GM12878 (cell line): ENCODE data around the gene PCDHGA1. TPM values are rescaled to one million over a fixed set of nuclear protein-coding genes. Genes with fewer than 3 reads are reported as not detected.

Experiments used
- ATAC-seq: fragments of 200-7000 bp; cut with Tn5 transposase; 3 replicates; pipeline ENCODE4 v1.9.1; 2020; ENCODE audit warnings: mild to moderate bottlenecking, moderate library complexity
- BruUV-seq: library from RNA; stranded (reverse); fragments of 400-500 nt; replicated peaks from 2 replicates; lab custom pipeline; 2021; lab: Mats Ljungman, UMichigan
- CTCF ChIA-PET: fragments of 300-600 bp; sonication (Branson Sonifier 250); formaldehyde crosslinking; extraction: SDS; loops from one replicate; lab custom pipeline; 2021; ENCODE audit warnings: inconsistent platforms; lab: Yijun Ruan, JAX
- POLR2A ChIA-PET: fragments of 350-600 bp; formaldehyde crosslinking; extraction: SDS; loops from one replicate; lab custom pipeline; 2021; ENCODE audit warnings: inconsistent platforms; lab: Charles Lee
- RAD21 ChIA-PET: fragments of 300-600 bp; sonication (Branson Sonifier 250); formaldehyde crosslinking; loops from one replicate; lab custom pipeline; 2023; ENCODE audit warnings: antibody characterized with exemption; ENCODE audit not compliant: unreplicated experiment; lab: Charles Lee
- SMC1A ChIA-PET: fragments of 300-600 bp; sonication (Branson Sonifier 250); formaldehyde crosslinking; loops from one replicate; lab custom pipeline; 2023; ENCODE audit not compliant: unreplicated experiment, uncharacterized antibody; lab: Charles Lee
- DNase-seq: peaks from one replicate; pipeline ENCODE4 v3.0.0-alpha.2; 2011; ENCODE audit warnings: low read depth, low spot score
- FAIRE-seq: peaks from 3 replicates; lab custom pipeline; 2011; peaks lifted over from hg19 to GRCh38; lab: Jason Lieb, UNC
- H2AFZ ChIP-seq: 2 replicates; pipeline ENCODE4 v1.6.0; 2011; ENCODE audit warnings: low read depth, low read length, control low read depth; ENCODE audit not compliant: control insufficient read depth
- H3K27ac ChIP-seq: 2 replicates; pipeline ENCODE4 v1.5.1; 2011; ENCODE audit warnings: control low read depth; ENCODE audit not compliant: control insufficient read depth, insufficient read depth
- H3K27me3 ChIP-seq, 2 experiments: replicated peaks in 1 of 2; 2 replicates each; pipeline versions ENCODE4 v1.6.0 to v1.6.1; 2011; ENCODE audit warnings: low read length in 1 of 2; ENCODE audit not compliant: control insufficient read depth in 2 of 2, insufficient read depth in 2 of 2
- H3K36me3 ChIP-seq, 2 experiments: 2 replicates each; pipeline ENCODE4 v1.5.1; 2011; ENCODE audit warnings: low read length in 1 of 2; ENCODE audit not compliant: control insufficient read depth in 2 of 2, insufficient read depth in 2 of 2
- H3K4me1 ChIP-seq: 2 replicates; pipeline ENCODE4 v1.6.1; 2011; ENCODE audit warnings: mild to moderate bottlenecking, low read length, moderate library complexity, mixed read lengths; ENCODE audit not compliant: control insufficient read depth, insufficient read depth
- H3K4me2 ChIP-seq: 2 replicates; pipeline ENCODE4 v1.6.0; 2011; ENCODE audit warnings: control low read depth; ENCODE audit not compliant: control insufficient read depth, insufficient read depth
- H3K4me3 ChIP-seq: fragments of 200-600 bp; sonication (generic); 2 replicates; pipeline ENCODE4 v1.5.1; 2016
- H3K79me2 ChIP-seq: 2 replicates; pipeline ENCODE4 v1.6.0; 2011; ENCODE audit warnings: low read length; ENCODE audit not compliant: control insufficient read depth, insufficient read depth
- H3K9ac ChIP-seq: 2 replicates; pipeline ENCODE4 v1.8.0; 2011; ENCODE audit warnings: low read length, control low read depth, mixed read lengths; ENCODE audit not compliant: control insufficient read depth, insufficient read depth
- H3K9me3 ChIP-seq: replicated peaks from 3 replicates; pipeline ENCODE4 v1.5.1; 2011; ENCODE audit warnings: mild to moderate bottlenecking, low read length; ENCODE audit not compliant: control insufficient read depth, insufficient read depth
- H4K20me1 ChIP-seq: 2 replicates; pipeline ENCODE4 v1.6.0; 2011; ENCODE audit not compliant: control insufficient read depth, insufficient read depth
- ETV6 ChIP-seq, 2 experiments: fragments of 450-650 bp in 1 of 2; IDR thresholded peaks in 1 of 2; conservative IDR thresholded peaks in 1 of 2; 2 replicates each; pipeline ENCODE4 v1.6.1; 2014; ENCODE audit warnings: antibody characterized with exemption in 1 of 2, borderline replicate concordance in 1 of 2, low read depth in 1 of 2, mild to moderate bottlenecking in 1 of 2, moderate library complexity in 1 of 2
- MEF2A ChIP-seq: IDR thresholded peaks from 2 replicates; pipeline ENCODE4 v1.6.1; 2011; ENCODE audit warnings: low read depth, mild to moderate bottlenecking, low read length, moderate library complexity; ENCODE audit not compliant: insufficient read depth
- POLR2AphosphoS2 ChIP-seq: IDR thresholded peaks from 2 replicates; pipeline ENCODE4 v1.6.1; 2011; ENCODE audit warnings: low read depth, mild to moderate bottlenecking, low read length, improper control_type of control experiment, moderate library complexity
- RB1 ChIP-seq: fragments of 450-650 bp; formaldehyde crosslinking; IDR thresholded peaks from 2 replicates; pipeline ENCODE4 v1.6.1; 2017; ENCODE audit warnings: mild to moderate bottlenecking, borderline replicate concordance
- TAF1 ChIP-seq: IDR thresholded peaks from 2 replicates; pipeline ENCODE4 v1.6.1; 2011; ENCODE audit warnings: mild to moderate bottlenecking, low read depth, low read length, borderline replicate concordance
- ZNF24 ChIP-seq: fragments of 450-650 bp; IDR thresholded peaks from 2 replicates; pipeline ENCODE4 v1.6.1; 2017; ENCODE audit warnings: antibody characterized with exemption, mild to moderate bottlenecking
- ZSCAN29 ChIP-seq: fragments of 450-650 bp; IDR thresholded peaks from 2 replicates; pipeline ENCODE4 v1.6.1; 2017; ENCODE audit warnings: mild to moderate bottlenecking, moderate library complexity
- WGBS: methylation state at CpG from one replicate; pipeline ENCODE4 v1.1.6; 2016; ENCODE audit warnings: low lambda C conversion rate; ENCODE audit not compliant: insufficient replicate concordance, insufficient coverage; ENCODE audit errors: missing lambda C conversion rate; 5-methylcytosine and 5-hydroxymethylcytosine counted together
- in situ Hi-C: fragments of 300-500 bp; cut with MboI; formaldehyde crosslinking; loops from 9 replicates; pipeline ENCODE4 v1.14.3; 2018; ENCODE audit warnings: mixed read lengths
- intact Hi-C: fragments of 100-400 bp; cut with micrococcal nuclease; formaldehyde crosslinking; loops from one replicate; pipeline ENCODE4 v1.14.2; 2022; ENCODE audit not compliant: unreplicated experiment
- polyA plus RNA-seq, 11 experiments: library from polyadenylated mRNA; depleted of rRNA in 4 of 11; unstranded in 6 of 11; stranded (reverse) in 5 of 11; fragments of >200 nt; fragmentation: Nextera tagmentation in 4 of 11; fragmentation: Illumina TruSeq in 1 of 11; extraction: Ambion mirVana in 4 of 11; extraction: Trizol in 1 of 11; gene quantifications; 1 replicate in 1 of 11; 2 replicates in 10 of 11; pipeline versions ENCODE4 v1.2.1 to v1.2.3, GENCODE V29; 2011 to 2016; ENCODE audit warnings: inconsistent platforms in 2 of 11, missing spikeins in 2 of 11, low read depth in 1 of 11
- total RNA-seq, 4 experiments: library from RNA; depleted of rRNA in 3 of 4; stranded (reverse); fragments of >200 nt in 3 of 4; fragmentation: Illumina TruSeq in 1 of 4; extraction: Trizol in 1 of 4; gene quantifications; 2 replicates each; pipeline versions ENCODE4 v1.2.1 to v1.2.3, GENCODE V29; 2013 to 2021
- TF ChIP-seq, protein P1 (sequence below): fragments of 450-650 bp; IDR thresholded peaks from 2 replicates; pipeline ENCODE4 v1.6.1; 2016; ENCODE audit warnings: mild to moderate bottlenecking
- TF ChIP-seq, protein P2 (sequence below): fragments of 450-650 bp; conservative IDR thresholded peaks from 2 replicates; pipeline ENCODE4 v1.6.1; 2017; ENCODE audit warnings: mild to moderate bottlenecking, moderate library complexity

PCDHGA1 gene
- total and polyA plus RNA-seq, 10 of the 15 experiments (the other 5 are each of a cell fraction or from before 2014, with no cell fraction given): 0.02 to 0.51 (median 0.19) TPM; not detected in 3

DNA sequence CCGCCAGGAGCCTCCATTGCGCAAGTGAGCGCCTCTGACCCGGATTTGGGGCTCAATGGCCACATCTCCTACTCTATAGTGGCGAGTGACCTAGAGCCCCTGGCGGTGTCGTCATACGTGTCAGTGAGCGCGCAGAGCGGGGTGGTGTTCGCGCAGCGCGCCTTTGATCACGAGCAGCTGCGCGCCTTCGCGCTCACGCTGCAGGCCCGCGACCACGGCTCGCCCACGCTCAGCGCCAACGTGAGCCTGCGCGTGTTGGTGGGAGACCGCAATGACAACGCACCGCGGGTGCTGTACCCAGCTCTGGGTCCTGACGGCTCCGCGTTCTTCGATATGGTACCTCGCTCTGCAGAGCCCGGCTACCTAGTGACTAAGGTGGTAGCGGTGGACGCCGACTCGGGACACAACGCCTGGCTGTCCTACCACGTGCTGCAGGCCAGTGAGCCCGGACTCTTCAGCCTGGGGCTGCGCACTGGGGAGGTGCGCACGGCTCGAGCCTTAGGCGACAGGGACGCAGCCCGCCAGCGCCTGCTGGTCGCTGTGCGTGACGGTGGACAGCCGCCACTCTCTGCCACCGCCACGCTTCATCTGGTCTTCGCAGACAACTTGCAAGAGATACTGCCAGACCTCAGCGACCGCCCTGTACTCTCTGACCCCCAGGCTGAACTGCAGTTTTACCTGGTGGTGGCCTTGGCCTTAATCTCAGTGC lies 79.4 kb downstream of the PCDHGA1 start:
- Histone ChIP-seq H3K36me3 (no peaks in the 10 kb centered on the region), H3K9ac (no peak overlapping the region), H3K27me3 (peaks cover 0 to 1% of the 10 kb centered on the region in 2 experiments; a peak in 1 of 4 replicates), H3K4me1 (no peaks in the 10 kb centered on the region; the same call in 1 of the 2 replicates), H2AFZ (no peak overlapping the region), H3K4me2 (no peak overlapping the region), H4K20me1 (no peaks in the 10 kb centered on the region), H3K4me3 (no peak overlapping the region), H3K9me3 (peaks cover 13% of the 10 kb centered on the region; the same call in 2 of the 3 replicates), H3K27ac (no peak overlapping the region), H3K79me2 (no peaks in the 10 kb centered on the region)
- RAD21 ChIA-PET: interaction anchor here (1.1 kb wide), 1 partner anchor 154 kb away, joined by 3 read pairs; no protein-coding TSS in a partner anchor
- in situ Hi-C loops: no loop called here
- ATAC-seq (no peak), FAIRE-seq (no peak), DNase-seq (no peak)
- no peak for TF ChIP-seq RB1
- TF ChIP-seq ZNF24: no peak
- WGBS: 88% methylated on average over 63 of the region's 64 CpGs
- POLR2A ChIA-PET: interaction anchor here (0.7 kb wide), 1 partner anchor 1085 kb away, joined by 8 read pairs; no protein-coding TSS in a partner anchor
- CTCF ChIA-PET: interaction anchor here (0.7 to 1.0 kb wide), 4 partner anchors 11 to 394 kb away, joined by 3 to 4 read pairs (median 4); partner anchors contain the start of gene PCDHGA11
- intact Hi-C loops: no loop called here
- SMC1A ChIA-PET: no interaction called here
- BruUV-seq: no TSS peak

DNA sequence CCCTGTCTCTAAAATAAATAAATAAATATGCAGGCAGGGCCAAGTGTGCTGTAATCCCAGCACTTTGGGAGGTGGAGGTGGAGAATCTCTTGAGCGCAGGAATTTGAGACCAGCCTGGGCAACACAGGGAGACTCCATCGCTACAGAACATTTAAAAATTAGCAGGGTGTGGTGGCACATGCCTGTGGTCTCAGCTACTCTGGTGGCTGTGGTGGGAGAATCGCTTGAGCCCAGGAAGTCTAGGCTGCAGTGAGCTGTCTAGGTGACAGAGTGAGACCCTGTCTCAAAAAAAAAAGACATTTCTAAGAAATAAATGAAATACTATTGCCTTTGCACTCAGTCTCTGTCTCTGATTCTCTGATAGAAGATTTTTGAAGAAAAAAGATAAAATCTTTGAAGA lies 81.3 kb downstream of the PCDHGA1 start:
- peaks cover 0 to 1% of the 10 kb centered on the region in 2 experiments; a peak in 1 of 4 replicates for H3K27me3 ChIP-seq
- BruUV-seq: no TSS peak
- RAD21 ChIA-PET: interaction anchor here (0.6 kb wide), 1 partner anchor 41 kb away, joined by 3 read pairs; the partner anchor contains the start of gene PCDHGB3
- no peak for FAIRE-seq
- intact Hi-C loops: no loop called here
- ATAC-seq: no peak
- H3K4me3 ChIP-seq: no peak overlapping the region
- POLR2A ChIA-PET: no interaction called here
- no peak overlapping the region for H3K4me2 ChIP-seq
- no peak overlapping the region for H2AFZ ChIP-seq
- TF ChIP-seq, protein P1, sequence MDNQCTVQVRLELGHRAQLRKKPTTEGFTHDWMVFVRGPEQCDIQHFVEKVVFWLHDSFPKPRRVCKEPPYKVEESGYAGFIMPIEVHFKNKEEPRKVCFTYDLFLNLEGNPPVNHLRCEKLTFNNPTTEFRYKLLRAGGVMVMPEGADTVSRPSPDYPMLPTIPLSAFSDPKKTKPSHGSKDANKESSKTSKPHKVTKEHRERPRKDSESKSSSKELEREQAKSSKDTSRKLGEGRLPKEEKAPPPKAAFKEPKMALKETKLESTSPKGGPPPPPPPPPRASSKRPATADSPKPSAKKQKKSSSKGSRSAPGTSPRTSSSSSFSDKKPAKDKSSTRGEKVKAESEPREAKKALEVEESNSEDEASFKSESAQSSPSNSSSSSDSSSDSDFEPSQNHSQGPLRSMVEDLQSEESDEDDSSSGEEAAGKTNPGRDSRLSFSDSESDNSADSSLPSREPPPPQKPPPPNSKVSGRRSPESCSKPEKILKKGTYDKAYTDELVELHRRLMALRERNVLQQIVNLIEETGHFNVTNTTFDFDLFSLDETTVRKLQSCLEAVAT: no peak
- no peak for TF ChIP-seq MEF2A
- no peak for TF ChIP-seq ZSCAN29
- no peak for TF ChIP-seq POLR2AphosphoS2
- no peak for TF ChIP-seq ETV6 (conservative IDR thresholded peaks at IDR 0.05 in 1 of 2, IDR thresholded peaks at IDR 0.05 in 1 of 2; ENCODE audit: borderline replicate concordance in 1 of 2, low read depth in 1 of 2)
- no peak for TF ChIP-seq TAF1
- TF ChIP-seq, protein P2, sequence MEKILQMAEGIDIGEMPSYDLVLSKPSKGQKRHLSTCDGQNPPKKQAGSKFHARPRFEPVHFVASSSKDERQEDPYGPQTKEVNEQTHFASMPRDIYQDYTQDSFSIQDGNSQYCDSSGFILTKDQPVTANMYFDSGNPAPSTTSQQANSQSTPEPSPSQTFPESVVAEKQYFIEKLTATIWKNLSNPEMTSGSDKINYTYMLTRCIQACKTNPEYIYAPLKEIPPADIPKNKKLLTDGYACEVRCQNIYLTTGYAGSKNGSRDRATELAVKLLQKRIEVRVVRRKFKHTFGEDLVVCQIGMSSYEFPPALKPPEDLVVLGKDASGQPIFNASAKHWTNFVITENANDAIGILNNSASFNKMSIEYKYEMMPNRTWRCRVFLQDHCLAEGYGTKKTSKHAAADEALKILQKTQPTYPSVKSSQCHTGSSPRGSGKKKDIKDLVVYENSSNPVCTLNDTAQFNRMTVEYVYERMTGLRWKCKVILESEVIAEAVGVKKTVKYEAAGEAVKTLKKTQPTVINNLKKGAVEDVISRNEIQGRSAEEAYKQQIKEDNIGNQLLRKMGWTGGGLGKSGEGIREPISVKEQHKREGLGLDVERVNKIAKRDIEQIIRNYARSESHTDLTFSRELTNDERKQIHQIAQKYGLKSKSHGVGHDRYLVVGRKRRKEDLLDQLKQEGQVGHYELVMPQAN: no peak
- TF ChIP-seq, all 136 proteins: peak for 0
- WGBS: 96% methylated on average over 3 of the region's 3 CpGs
- SMC1A ChIA-PET: interaction anchor here (2.9 kb wide), 1 partner anchor 10 kb away, joined by 14 read pairs; the partner anchor contains the start of gene PCDHGA11
- DNase-seq: no peak
- no peak overlapping the region for H3K27ac ChIP-seq
- no peaks in the 10 kb centered on the region for H3K36me3 ChIP-seq
- H3K9ac ChIP-seq: no peak overlapping the region
- in situ Hi-C loops: no loop called here
- no peaks in the 10 kb centered on the region for H4K20me1 ChIP-seq
- H3K79me2 ChIP-seq: no peaks in the 10 kb centered on the region
- CTCF ChIA-PET: interaction anchor here (1.0 to 4.8 kb wide), 5 partner anchors 10 to 102 kb away, joined by 4 to 41 read pairs (median 27); partner anchors contain the start of genes PCDHGA11, PCDHGA12, PCDHGB3 and PCDHGC3
- no peaks in the 10 kb centered on the region; the same call in 1 of the 2 replicates for H3K4me1 ChIP-seq
- H3K9me3 ChIP-seq: peaks cover 13% of the 10 kb centered on the region; the same call in 2 of the 3 replicates
